ENCODE results near the gene DPEP1. TPM values are rescaled to one million over a fixed set of nuclear protein-coding genes. Genes with fewer than 3 reads are reported as not detected.
A peak's percentile ranks its signal among the peaks of the same experiment; 100 is the strongest.

The DPEP1 gene
- polyA plus RNA-seq, 1 donor (not counting 4 experiments of a cell fraction or from before 2014, with no cell fraction given), result 0.13 TPM

GRCh38 chr16:89581861-89582563 lies 31.4 kb upstream of the DPEP1 start:
- Histone ChIP-seq H3K79me2 (ENCODE audit: control insufficient read depth, insufficient read depth, low read length) (no peaks in the 10 kb centered on the region), H3K9me3 (ENCODE audit: control insufficient read depth, low read depth, low read length) (no peaks in the 10 kb centered on the region), H4K20me1 (ENCODE audit: control insufficient read depth, extremely low read depth, insufficient read depth, low read length) (no peaks in the 10 kb centered on the region), H3K4me1 (ENCODE audit: control insufficient read depth, extremely low read depth, insufficient read depth, low read length) (peaks cover 23% of the 10 kb centered on the region), H3K27me3 (ENCODE audit: control insufficient read depth, extremely low read depth, insufficient read depth, low read length) (no peaks in the 10 kb centered on the region), H3K4me2 (ENCODE audit: control insufficient read depth, extremely low read depth, insufficient read depth, low read depth, low read length) (no peak overlapping the region), H3K9me1 (ENCODE audit: control insufficient read depth, extremely low read depth, insufficient read depth, low read length) (peaks cover 2% of the 10 kb centered on the region), H3K36me3 (ENCODE audit: control insufficient read depth in 2 of 2, extremely low read depth in 1 of 2, insufficient read depth in 2 of 2, low read length in 2 of 2) (peaks cover 0 to 2% of the 10 kb centered on the region in 2 experiments), H3K27ac (ENCODE audit: control insufficient read depth, insufficient read depth, low read length) (peak overlapping the region; percentile 26), H2AFZ (ENCODE audit: control insufficient read depth, low read length) (peak overlapping the region; percentile 56), H3K4me3 (ENCODE audit: control insufficient read depth in 2 of 3, extremely low read depth in 1 of 3, insufficient read depth in 2 of 3, low read depth in 1 of 3, low read length in 3 of 3) (no peak overlapping the region), H3K9ac (ENCODE audit: control insufficient read depth, extremely low read depth, insufficient read depth, low read length) (peak overlapping the region; percentile 33)
- DNase-seq (ENCODE audit: low read depth, low spot score), result no peak
- dilution Hi-C loops (cut with MboI; ENCODE audit: extremely low pct_ligation_motif_present, low sequenced_read_pairs), result no loop called here
- peak; percentile 82 for FAIRE-seq
- TF ChIP-seq CTCF (optimal IDR thresholded peaks at IDR 0.05 in 1 of 3, IDR thresholded peaks at IDR 0.05 in 1 of 3, conservative IDR thresholded peaks at IDR 0.05 in 1 of 3; ENCODE audit: extremely low read depth in 1 of 3, insufficient read depth in 2 of 3, low read length in 3 of 3), result no peak
- TF ChIP-seq EZH2 (IDR thresholded peaks at IDR 0.05; ENCODE audit: low read length), result no peak

- no peaks in the 10 kb centered on the region for H3K27me3 ChIP-seq (ENCODE audit: control insufficient read depth, extremely low read depth, insufficient read depth, low read length)
- DNase-seq (ENCODE audit: low read depth, low spot score), result no peak
Observed at GRCh38 chr16:89582614-89583196, 30.7 kb upstream of the DPEP1 start.

More at GRCh38 chr16:89582614-89583196, 30.7 kb upstream of the DPEP1 start:
- no peak for TF ChIP-seq CTCF (optimal IDR thresholded peaks at IDR 0.05 in 1 of 3, IDR thresholded peaks at IDR 0.05 in 1 of 3, conservative IDR thresholded peaks at IDR 0.05 in 1 of 3; ENCODE audit: extremely low read depth in 1 of 3, insufficient read depth in 2 of 3, low read length in 3 of 3)
- TF ChIP-seq EZH2 (IDR thresholded peaks at IDR 0.05; ENCODE audit: low read length), result no peak
- H4K20me1 ChIP-seq (ENCODE audit: control insufficient read depth, extremely low read depth, insufficient read depth, low read length), result no peaks in the 10 kb centered on the region
- H3K4me1 ChIP-seq (ENCODE audit: control insufficient read depth, extremely low read depth, insufficient read depth, low read length), result peaks cover 23% of the 10 kb centered on the region
- H3K36me3 ChIP-seq (ENCODE audit: control insufficient read depth in 2 of 2, extremely low read depth in 1 of 2, insufficient read depth in 2 of 2, low read length in 2 of 2), result peaks cover 0 to 2% of the 10 kb centered on the region in 2 experiments
- FAIRE-seq, result no peak
- H3K4me2 ChIP-seq (ENCODE audit: control insufficient read depth, extremely low read depth, insufficient read depth, low read depth, low read length), result no peak overlapping the region
- no peak overlapping the region for H2AFZ ChIP-seq (ENCODE audit: control insufficient read depth, low read length)
- H3K9me1 ChIP-seq (ENCODE audit: control insufficient read depth, extremely low read depth, insufficient read depth, low read length), result peaks cover 2% of the 10 kb centered on the region
- H3K9me3 ChIP-seq (ENCODE audit: control insufficient read depth, low read depth, low read length), result no peaks in the 10 kb centered on the region
- dilution Hi-C loops (cut with MboI; ENCODE audit: extremely low pct_ligation_motif_present, low sequenced_read_pairs), result no loop called here
- no peak overlapping the region for H3K4me3 ChIP-seq (ENCODE audit: control insufficient read depth in 2 of 3, extremely low read depth in 1 of 3, insufficient read depth in 2 of 3, low read depth in 1 of 3, low read length in 3 of 3)
- H3K27ac ChIP-seq (ENCODE audit: control insufficient read depth, insufficient read depth, low read length), result peak overlapping the region; percentile 26
- no peaks in the 10 kb centered on the region for H3K79me2 ChIP-seq (ENCODE audit: control insufficient read depth, insufficient read depth, low read length)
- peak overlapping the region; percentile 33 for H3K9ac ChIP-seq (ENCODE audit: control insufficient read depth, extremely low read depth, insufficient read depth, low read length)

Measured in keratinocyte (primary cell).